Islet of Langerhans (tissue), 1 donor: ENCODE results near the gene NAA10.

Experiments used
- FAIRE-seq: peaks from one replicate; lab custom pipeline; 2011; peaks lifted over from hg19 to GRCh38; lab: Jason Lieb, UNC

Gene NAA10

DNA sequence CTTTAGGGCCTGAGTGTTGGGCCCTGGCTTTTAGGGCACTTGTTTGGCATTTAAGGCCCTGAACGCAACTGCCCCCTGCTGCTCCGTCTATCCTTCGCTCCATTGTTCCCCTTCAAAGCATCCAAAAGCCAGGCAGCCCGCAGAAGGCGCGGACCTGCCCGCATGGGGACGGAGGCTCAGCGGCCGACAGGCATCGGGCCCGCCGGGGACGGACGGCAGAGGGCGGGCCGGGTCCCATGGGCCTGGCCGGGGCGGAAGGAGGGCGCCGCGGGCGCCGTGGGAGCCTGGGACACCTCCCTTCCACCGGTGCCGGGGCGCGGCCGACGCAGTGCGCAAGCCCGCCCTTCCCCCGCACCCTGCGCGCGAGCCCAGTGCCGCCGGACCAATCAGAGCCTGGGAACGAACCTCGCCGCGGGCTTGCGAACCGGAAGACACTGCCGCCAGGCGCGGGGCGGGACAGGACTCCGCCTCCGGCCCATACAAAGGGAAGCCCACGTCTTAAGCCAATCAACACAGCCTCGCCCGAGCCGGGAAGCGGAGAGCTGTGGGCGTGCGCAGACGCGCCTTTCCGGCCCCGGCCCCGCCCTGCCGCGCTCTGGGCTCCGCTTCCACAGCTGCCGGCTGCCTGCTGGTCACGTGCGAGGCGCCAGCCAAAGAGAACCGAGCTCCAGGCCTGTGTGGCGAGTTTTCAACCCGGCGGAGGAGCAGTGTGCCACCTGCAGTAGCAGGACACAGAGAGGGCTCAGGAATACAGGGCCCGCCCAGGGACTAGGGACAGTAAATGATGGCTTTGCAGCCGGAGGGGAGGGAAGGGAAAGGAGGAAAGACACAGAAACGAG is 6.7 kb downstream of the NAA10 start:
- FAIRE-seq, result peak; percentile 64

GRCh38 chrX:153927672-153927921 is 7.2 kb downstream of the NAA10 start:
- FAIRE-seq, result no peak

GRCh38 chrX:153926858-153927671 is 7.8 kb downstream of the NAA10 start:
- no peak for FAIRE-seq

- FAIRE-seq, result no peak
Observed at GRCh38 chrX:153926552-153926857, 8.3 kb downstream of the NAA10 start.

- FAIRE-seq, result no peak
Observed at GRCh38 chrX:153925739-153926551, 8.9 kb downstream of the NAA10 start, which contains the start of gene ARHGAP4. ARHGAP4 (minus strand) TSS chrX:153926264; CDS start chrX:153926202, 62 bp downstream.

- no peak for FAIRE-seq
Observed at GRCh38 chrX:153925387-153925738, 9.5 kb downstream of the NAA10 start.

GRCh38 chrX:153924149-153924861 is 10.5 kb downstream of the NAA10 start:
- FAIRE-seq, result no peak

DNA sequence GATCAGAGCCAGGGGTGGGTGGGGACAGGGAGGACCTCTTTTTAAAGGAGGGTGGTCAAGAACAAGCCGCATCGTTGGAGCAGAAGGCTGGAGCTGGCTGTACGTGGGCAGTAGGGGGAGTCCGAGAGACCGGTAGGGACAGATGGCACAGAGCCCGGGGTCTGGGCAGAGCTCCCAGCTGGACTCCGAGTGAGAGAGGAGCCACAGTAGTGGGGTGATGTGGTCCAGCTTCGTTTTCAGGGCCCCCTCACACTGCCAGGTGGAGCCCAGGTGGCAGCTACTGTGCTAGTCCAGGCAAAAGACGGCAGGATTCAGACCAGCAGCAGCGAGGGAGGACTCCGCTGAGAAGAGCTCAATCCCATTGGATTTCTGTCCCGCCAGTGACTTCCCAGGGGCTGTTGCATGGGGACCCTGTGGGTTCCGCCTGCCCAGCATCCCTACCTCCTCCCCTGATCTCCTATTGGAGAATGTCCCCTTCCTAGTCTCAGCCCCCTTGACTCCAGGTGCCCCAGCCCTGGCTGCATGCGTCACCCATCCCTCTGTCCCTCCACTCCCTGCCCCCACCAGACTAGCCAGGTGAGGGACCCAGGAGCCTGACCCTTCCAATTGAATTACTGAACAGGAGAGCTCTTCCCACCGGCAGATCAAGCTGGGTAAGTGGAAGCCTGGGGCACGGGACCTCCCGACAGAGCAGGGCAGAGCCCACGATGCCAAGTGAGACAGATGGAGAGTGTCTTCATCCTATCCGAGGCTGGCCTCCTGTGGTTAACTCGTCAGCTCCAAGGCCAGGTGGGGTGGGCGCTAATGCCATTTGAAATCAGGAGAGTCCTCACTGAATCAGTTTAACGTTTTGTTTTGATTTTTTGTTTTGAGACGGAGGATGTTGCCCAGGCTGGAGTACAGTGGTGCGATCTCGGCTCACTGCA is 11.6 kb downstream of the NAA10 start:
- no peak for FAIRE-seq

GRCh38 chrX:153921511-153922446 is 13.1 kb downstream of the NAA10 start:
- no peak for FAIRE-seq

DNA sequence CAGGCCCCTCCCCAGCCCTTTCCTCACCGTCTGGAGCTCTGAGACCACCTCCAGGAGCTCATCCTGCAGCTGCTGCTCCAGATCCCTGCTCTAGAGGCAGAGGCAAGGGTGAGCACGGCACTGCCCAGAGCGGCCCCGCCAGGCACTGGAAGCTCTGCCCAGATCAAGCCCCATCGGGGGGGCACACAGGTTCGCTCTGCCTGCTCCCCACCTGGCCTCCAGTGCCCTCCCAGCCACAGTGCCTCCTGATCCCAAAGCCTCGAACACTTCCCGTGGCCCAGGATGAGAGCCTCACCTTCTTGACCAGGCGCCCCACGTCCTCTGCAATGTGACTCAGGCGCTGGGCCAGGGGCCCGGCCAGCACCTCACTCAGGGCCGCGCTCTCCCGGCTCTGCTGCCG is 13.8 kb downstream of the NAA10 start:
- no peak for FAIRE-seq

- no peak for FAIRE-seq
Observed at GRCh38 chrX:153920546-153920945, 14.3 kb downstream of the NAA10 start.

GRCh38 chrX:153919281-153919680 is 15.6 kb downstream of the NAA10 start:
- FAIRE-seq, result no peak

DNA sequence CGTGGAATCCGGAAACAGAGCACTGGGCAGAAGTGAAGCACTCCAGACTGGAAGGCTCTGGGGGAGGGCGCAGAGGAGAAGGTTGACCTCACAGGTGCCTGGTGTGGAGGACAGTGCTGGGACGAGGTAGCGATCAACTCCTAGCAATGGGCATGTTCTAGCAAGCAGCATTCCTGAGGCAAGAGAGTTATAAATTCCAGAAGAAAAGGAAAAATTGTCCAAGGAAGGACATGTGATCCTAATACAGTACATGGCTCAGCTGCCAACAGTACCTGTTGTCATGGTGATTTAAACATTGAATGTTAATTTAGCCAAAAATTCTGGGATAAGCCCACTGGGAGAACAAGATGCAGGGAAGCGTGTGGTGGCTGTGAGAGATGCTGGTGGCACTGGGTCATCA is 17.0 kb downstream of the NAA10 start:
- no peak for FAIRE-seq

DNA sequence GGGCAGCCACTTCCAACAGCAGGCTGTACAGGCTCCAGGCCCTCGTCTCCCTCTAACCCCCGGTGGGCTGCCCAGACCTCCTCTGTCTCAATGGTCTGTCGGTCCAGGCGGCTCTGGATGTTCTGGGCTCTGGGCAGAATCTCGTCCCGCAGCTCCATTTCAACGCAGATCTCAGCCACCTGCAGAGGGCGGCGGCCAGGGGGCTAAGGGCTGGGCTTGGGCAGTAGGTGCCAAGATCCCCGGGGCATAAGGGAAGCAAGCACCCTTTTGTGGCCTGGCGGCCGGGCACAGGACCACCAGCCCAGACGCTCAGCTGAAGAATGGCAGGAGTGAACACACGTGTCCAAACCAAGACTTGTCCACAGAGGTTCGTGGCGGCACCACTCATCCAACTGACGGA is 21.1 kb downstream of the NAA10 start:
- no peak for FAIRE-seq

DNA sequence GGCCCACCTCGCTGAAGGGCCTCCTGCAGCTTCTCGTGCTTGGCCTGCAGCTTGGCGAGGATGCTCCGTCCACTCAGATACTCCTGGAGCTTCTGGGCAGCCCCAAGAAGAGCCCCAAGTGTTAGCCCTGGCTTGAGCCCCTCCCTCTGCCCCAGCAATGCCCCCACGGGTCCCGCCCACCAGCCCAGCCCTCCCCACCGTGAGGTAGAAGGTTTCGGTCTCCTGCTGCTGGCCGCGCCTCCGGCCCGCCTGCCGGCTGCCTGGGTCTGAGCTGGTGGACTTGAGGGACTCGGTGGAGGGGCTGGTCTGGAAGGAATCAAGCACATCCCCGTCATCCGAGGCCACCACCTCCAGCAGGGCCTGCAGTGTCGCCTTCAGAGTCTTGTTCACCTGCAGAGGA is 21.6 kb downstream of the NAA10 start:
- no peak for FAIRE-seq

GRCh38 chrX:153911798-153912197 is 23.0 kb downstream of the NAA10 start:
- FAIRE-seq, result no peak

- FAIRE-seq, result no peak
Observed at GRCh38 chrX:153910446-153910845, 24.4 kb downstream of the NAA10 start.

DNA sequence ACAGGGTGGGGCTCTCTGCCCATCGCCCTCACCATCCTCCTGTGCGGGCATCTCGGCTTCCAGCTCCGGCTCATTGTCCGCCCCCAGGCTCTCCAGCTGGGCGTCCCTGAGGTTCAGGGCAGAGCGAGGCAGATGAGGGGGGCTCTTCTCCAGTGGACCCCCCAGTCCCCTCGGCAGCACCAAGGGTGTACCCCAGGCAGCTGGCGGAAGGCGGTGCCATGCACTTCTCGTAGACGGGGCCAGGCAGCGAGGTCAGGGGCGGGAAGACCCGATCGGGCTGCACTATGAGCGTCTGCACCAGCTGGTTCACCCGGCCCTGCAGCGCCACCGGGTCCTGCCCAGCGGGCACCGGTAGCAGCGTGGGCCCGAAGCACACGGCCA is 24.9 kb downstream of the NAA10 start:
- FAIRE-seq, result no peak

GRCh38 chrX:153909024-153909979 is 25.5 kb downstream of the NAA10 start:
- no peak for FAIRE-seq
